ENCODE results near the gene TNRC6B.
"Not testable (repeated sequence)": the region's sequence is repeated elsewhere in the genome, so short reads cannot be mapped to it uniquely, and the experiment has no call there.

TNRC6B gene

GRCh38 chr22:40377931-40378330 lies 200.2 kb downstream of the TNRC6B start:
- Mint-ChIP-seq H3K27ac (no peak overlapping the region), H3K4me3 (no peak overlapping the region), H3K9me3 (no peaks in the 10 kb centered on the region), H3K4me1 (peaks cover 12% of the 10 kb centered on the region), H3K36me3 (peaks cover 20% of the 10 kb centered on the region)
- no peak for ATAC-seq
- DNase-seq (ENCODE audit: low spot score in 2 of 2), result no peak

- peaks cover 15% of the 10 kb centered on the region for H3K4me1 Mint-ChIP-seq
- H3K4me3 Mint-ChIP-seq; H3K9me3 Mint-ChIP-seq; H3K27ac Mint-ChIP-seq; ATAC-seq; DNase-seq (ENCODE audit: low spot score in 2 of 2): not testable (repeated sequence)
- H3K36me3 Mint-ChIP-seq, result peaks cover 14% of the 10 kb centered on the region
These were observed 200.7 kb downstream of the TNRC6B start for GRCh38 chr22:40378448-40378847.

- Mint-ChIP-seq H3K27ac (no peak overlapping the region), H3K4me1 (peaks cover 35% of the 10 kb centered on the region), H3K4me3 (no peak overlapping the region), H3K36me3 (no peaks in the 10 kb centered on the region), H3K9me3 (no peaks in the 10 kb centered on the region)
- DNase-seq (ENCODE audit: low spot score in 2 of 2) (no peak), ATAC-seq (no peak)
These were observed 203.7 kb downstream of the TNRC6B start for GRCh38 chr22:40381461-40381860.

- Mint-ChIP-seq H3K27ac (no peak overlapping the region), H3K36me3 (no peaks in the 10 kb centered on the region), H3K4me1 (peaks cover 42% of the 10 kb centered on the region), H3K4me3 (no peak overlapping the region), H3K9me3 (no peaks in the 10 kb centered on the region)
- ATAC-seq (no peak), DNase-seq (ENCODE audit: low spot score in 2 of 2) (no peak)
These were observed 206.2 kb downstream of the TNRC6B start for GRCh38 chr22:40383905-40384304.

GRCh38 chr22:40385036-40385782 lies 207.5 kb downstream of the TNRC6B start:
- Mint-ChIP-seq H3K9me3 (no peaks in the 10 kb centered on the region), H3K4me1 (peaks cover 42% of the 10 kb centered on the region), H3K27ac (peak overlapping the region; percentile 54), H3K4me3 (peak overlapping the region; percentile 63), H3K36me3 (no peaks in the 10 kb centered on the region)
- DNase-seq (ENCODE audit: low spot score in 2 of 2), result no peak
- peak; percentile 62 for ATAC-seq
